CD14-positive monocyte (primary cell): ENCODE data around the gene PCDHGA11. TPM values are rescaled to one million over a fixed set of nuclear protein-coding genes. Genes with fewer than 3 reads are reported as not detected.
"Not testable (repeated sequence)": the region's sequence is repeated elsewhere in the genome, so short reads cannot be mapped to it uniquely, and the experiment has no call there.

Experiments used
- DNase-seq, 3 donors: peaks; one replicate each; pipeline ENCODE4 v3.0.0-alpha.2; 2011 to 2022
- H2AFZ ChIP-seq: 2 replicates; pipeline ENCODE4 v1.6.0; 2012; ENCODE audit warnings: mild to moderate bottlenecking, low read depth, low read length, inconsistent platforms; ENCODE audit not compliant: insufficient read depth, poor library complexity, severe bottlenecking
- H3K27ac ChIP-seq, 2 donors: 1 replicate in 1 of 2; 2 replicates in 1 of 2; pipeline ENCODE4 v1.5.1; 2012 to 2013; ENCODE audit warnings: low read length in 2 of 2, control low read depth in 1 of 2, inconsistent platforms in 1 of 2, low read depth in 1 of 2, mild to moderate bottlenecking in 1 of 2
- H3K27me3 ChIP-seq, 2 donors: one replicate each; pipeline versions ENCODE4 v1.6.0 to v1.6.1; 2011 to 2013; ENCODE audit warnings: low read length in 2 of 2; ENCODE audit not compliant: control insufficient read depth in 2 of 2, insufficient read depth in 2 of 2
- H3K36me3 ChIP-seq, 2 donors: replicated peaks in 1 of 2; 1 replicate in 1 of 2; 2 replicates in 1 of 2; pipeline versions ENCODE4 v1.5.1 to v1.6.1; 2012 to 2013; ENCODE audit warnings: low read length in 2 of 2, control low read depth in 1 of 2, inconsistent platforms in 1 of 2, mild to moderate bottlenecking in 1 of 2; ENCODE audit not compliant: insufficient read depth in 2 of 2, control insufficient read depth in 1 of 2
- H3K4me1 ChIP-seq, 2 donors: 1 replicate in 1 of 2; 2 replicates in 1 of 2; pipeline versions ENCODE4 v1.5.1 to v1.6.1; 2012 to 2013; ENCODE audit warnings: low read length in 2 of 2, control low read depth in 1 of 2, inconsistent platforms in 1 of 2, mild to moderate bottlenecking in 1 of 2, moderate library complexity in 1 of 2; ENCODE audit not compliant: insufficient read depth in 2 of 2, control insufficient read depth in 1 of 2
- H3K4me2 ChIP-seq: replicated peaks from 2 replicates; pipeline ENCODE3; 2012; ENCODE audit warnings: low read length, moderate library complexity, mild to moderate bottlenecking; ENCODE audit not compliant: poor library complexity, severe bottlenecking; ENCODE audit errors: extremely low read depth
- H3K4me3 ChIP-seq, 3 experiments: fragments of 200-600 bp in 1 of 3; sonication (generic) in 1 of 3; replicated peaks in 1 of 3; 1 replicate in 2 of 3; 2 replicates in 1 of 3; pipeline ENCODE4 v1.5.1; 2011 to 2013; ENCODE audit warnings: low read length in 3 of 3, mild to moderate bottlenecking in 3 of 3, control low read depth in 2 of 3, low read depth in 2 of 3, inconsistent platforms in 1 of 3, moderate library complexity in 1 of 3
- H3K79me2 ChIP-seq: 2 replicates; pipeline ENCODE4 v1.6.0; 2012; ENCODE audit warnings: mild to moderate bottlenecking, control low read depth, inconsistent platforms, low read length, moderate library complexity; ENCODE audit not compliant: insufficient read depth
- H3K9ac ChIP-seq: 2 replicates; pipeline ENCODE4 v1.6.0; 2017; ENCODE audit warnings: low read length, mild to moderate bottlenecking; ENCODE audit not compliant: insufficient read depth, poor library complexity, severe bottlenecking
- H3K9me3 ChIP-seq, 2 donors: replicated peaks in 1 of 2; 1 replicate in 1 of 2; 2 replicates in 1 of 2; pipeline versions ENCODE4 v1.5.1 to v1.6.1; 2012 to 2013; ENCODE audit warnings: low read length in 2 of 2, control low read depth in 1 of 2; ENCODE audit not compliant: control insufficient read depth in 1 of 2, insufficient read depth in 1 of 2
- H4K20me1 ChIP-seq: 2 replicates; pipeline ENCODE4 v1.6.0; 2012; ENCODE audit warnings: mild to moderate bottlenecking, low read length, control low read depth, moderate library complexity; ENCODE audit not compliant: insufficient read depth
- H3K27ac Mint-ChIP-seq, 7 donors: one replicate each; pipeline ENCODE4 v1.8.0; 2020; ENCODE audit warnings: mild to moderate bottlenecking in 7 of 7, mixed read lengths in 7 of 7, moderate library complexity in 6 of 7, inconsistent platforms in 2 of 7
- H3K27me3 Mint-ChIP-seq, 3 donors: one replicate each; pipeline ENCODE4 v1.8.0; 2021 to 2022; ENCODE audit warnings: low read depth in 3 of 3, mild to moderate bottlenecking in 3 of 3, mixed read lengths in 3 of 3, moderate library complexity in 3 of 3, inconsistent platforms in 1 of 3
- H3K36me3 Mint-ChIP-seq, 2 donors: one replicate each; pipeline ENCODE4 v1.8.0; 2020; ENCODE audit warnings: mixed read lengths in 2 of 2, inconsistent platforms in 1 of 2, mild to moderate bottlenecking in 1 of 2
- H3K4me1 Mint-ChIP-seq: one replicate; pipeline ENCODE4 v1.8.0; 2020; ENCODE audit warnings: mild to moderate bottlenecking, mixed read lengths
- H3K4me3 Mint-ChIP-seq, 2 donors: one replicate each; pipeline ENCODE4 v1.8.0; 2020; ENCODE audit warnings: mild to moderate bottlenecking in 2 of 2, mixed read lengths in 2 of 2, moderate library complexity in 1 of 2
- H3K9me3 Mint-ChIP-seq, 7 donors: one replicate each; pipeline ENCODE4 v1.8.0; 2020 to 2022; ENCODE audit warnings: mixed read lengths in 7 of 7, mild to moderate bottlenecking in 6 of 7, moderate library complexity in 6 of 7, inconsistent platforms in 2 of 7
- WGBS: methylation state at CpG from one replicate; pipeline ENCODE4 v1.1.5; 2013; ENCODE audit warnings: missing lambda C conversion rate; ENCODE audit not compliant: insufficient coverage; 5-methylcytosine and 5-hydroxymethylcytosine counted together
- intact Hi-C, 2 donors: fragments of 100-400 bp; cut with micrococcal nuclease; formaldehyde crosslinking; loops; one replicate each; pipeline versions ENCODE4 v1.15.0 to v1.15.1; 2023
- polyA plus RNA-seq, 3 donors: library from polyadenylated mRNA; depleted of rRNA in 1 of 3; unstranded in 2 of 3; stranded (reverse) in 1 of 3; fragments of 300-500 nt in 2 of 3; fragments of >200 nt in 1 of 3; fragmentation: Illumina TruSeq in 2 of 3; gene quantifications; 1 replicate in 2 of 3; 2 replicates in 1 of 3; pipeline ENCODE4 v1.2.3, GENCODE V29; 2012 to 2021
- TF ChIP-seq, protein P1 (sequence below): fragments of 200-600 bp; IDR thresholded peaks from one replicate; pipeline ENCODE4 v1.8.0; 2022; ENCODE audit warnings: antibody characterized with exemption, mild to moderate bottlenecking

Gene PCDHGA11
- polyA plus RNA-seq, 3 donors = not detected

DNA sequence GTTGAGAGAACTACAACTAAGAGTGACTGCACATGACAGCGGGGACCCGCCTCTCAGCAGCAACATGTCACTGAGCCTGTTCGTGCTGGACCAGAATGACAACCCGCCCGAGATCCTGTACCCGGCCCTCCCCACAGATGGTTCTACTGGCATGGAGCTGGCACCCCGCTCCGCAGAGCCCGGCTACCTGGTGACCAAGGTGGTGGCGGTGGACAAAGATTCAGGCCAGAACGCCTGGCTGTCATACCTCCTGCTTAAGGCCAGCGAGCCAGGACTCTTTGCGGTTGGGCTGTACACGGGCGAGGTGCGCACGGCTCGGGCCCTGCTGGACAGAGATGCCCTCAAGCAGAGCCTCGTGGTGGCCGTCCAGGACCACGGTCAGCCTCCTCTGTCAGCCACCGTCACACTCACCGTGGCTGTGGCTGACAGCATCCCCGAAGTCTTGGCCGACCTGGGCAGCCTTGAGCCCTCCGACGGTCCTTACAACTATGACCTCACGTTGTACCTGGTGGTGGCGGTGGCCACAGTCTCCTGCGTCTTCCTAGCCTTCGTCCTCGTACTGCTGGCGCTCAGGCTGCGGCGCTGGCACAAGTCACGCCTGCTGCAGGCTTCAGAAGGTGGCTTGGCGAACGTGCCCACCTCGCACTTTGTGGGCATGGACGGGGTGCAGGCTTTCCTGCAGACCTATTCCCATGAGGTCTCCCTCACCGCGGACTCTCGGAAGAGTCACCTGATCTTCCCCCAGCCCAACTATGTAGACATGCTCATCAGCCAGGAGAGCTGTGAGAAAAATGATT, 36.2 kb upstream of the PCDHGA11 start:
- peak overlapping the region in 1 of 7 donors; percentile 16 for H3K27ac Mint-ChIP-seq
- H3K36me3 Mint-ChIP-seq = peaks cover 3 to 9% of the 10 kb centered on the region in 2 donors
- no peaks in the 10 kb centered on the region for H4K20me1 ChIP-seq
- H3K4me3 ChIP-seq = no peak overlapping the region
- no peaks in the 10 kb centered on the region for H3K79me2 ChIP-seq
- peak overlapping the region; percentile 16 to 51 for H3K4me3 Mint-ChIP-seq
- 49% methylated on average over 40 of the region's 43 CpGs for WGBS
- intact Hi-C loops = no loop called here
- peaks cover 47 to 78% (median 70%) of the 10 kb centered on the region in 3 donors for H3K27me3 Mint-ChIP-seq
- H3K36me3 ChIP-seq = no peaks in the 10 kb centered on the region
- peaks cover 44 to 91% of the 10 kb centered on the region in 2 donors for H3K27me3 ChIP-seq
- H2AFZ ChIP-seq = no peak overlapping the region
- peaks cover 37 to 72% (median 63%) of the 10 kb centered on the region in 7 donors for H3K9me3 Mint-ChIP-seq
- TF ChIP-seq, protein P1, sequence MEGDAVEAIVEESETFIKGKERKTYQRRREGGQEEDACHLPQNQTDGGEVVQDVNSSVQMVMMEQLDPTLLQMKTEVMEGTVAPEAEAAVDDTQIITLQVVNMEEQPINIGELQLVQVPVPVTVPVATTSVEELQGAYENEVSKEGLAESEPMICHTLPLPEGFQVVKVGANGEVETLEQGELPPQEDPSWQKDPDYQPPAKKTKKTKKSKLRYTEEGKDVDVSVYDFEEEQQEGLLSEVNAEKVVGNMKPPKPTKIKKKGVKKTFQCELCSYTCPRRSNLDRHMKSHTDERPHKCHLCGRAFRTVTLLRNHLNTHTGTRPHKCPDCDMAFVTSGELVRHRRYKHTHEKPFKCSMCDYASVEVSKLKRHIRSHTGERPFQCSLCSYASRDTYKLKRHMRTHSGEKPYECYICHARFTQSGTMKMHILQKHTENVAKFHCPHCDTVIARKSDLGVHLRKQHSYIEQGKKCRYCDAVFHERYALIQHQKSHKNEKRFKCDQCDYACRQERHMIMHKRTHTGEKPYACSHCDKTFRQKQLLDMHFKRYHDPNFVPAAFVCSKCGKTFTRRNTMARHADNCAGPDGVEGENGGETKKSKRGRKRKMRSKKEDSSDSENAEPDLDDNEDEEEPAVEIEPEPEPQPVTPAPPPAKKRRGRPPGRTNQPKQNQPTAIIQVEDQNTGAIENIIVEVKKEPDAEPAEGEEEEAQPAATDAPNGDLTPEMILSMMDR = no peak
- H3K9ac ChIP-seq = no peak overlapping the region
- no peak overlapping the region for H3K4me2 ChIP-seq
- peaks cover 6% of the 10 kb centered on the region for H3K4me1 Mint-ChIP-seq
- no peaks in the 10 kb centered on the region for H3K4me1 ChIP-seq
- H3K27ac ChIP-seq = no peak overlapping the region
- peaks cover 44 to 70% of the 10 kb centered on the region in 2 donors for H3K9me3 ChIP-seq
- no peak for DNase-seq

DNA sequence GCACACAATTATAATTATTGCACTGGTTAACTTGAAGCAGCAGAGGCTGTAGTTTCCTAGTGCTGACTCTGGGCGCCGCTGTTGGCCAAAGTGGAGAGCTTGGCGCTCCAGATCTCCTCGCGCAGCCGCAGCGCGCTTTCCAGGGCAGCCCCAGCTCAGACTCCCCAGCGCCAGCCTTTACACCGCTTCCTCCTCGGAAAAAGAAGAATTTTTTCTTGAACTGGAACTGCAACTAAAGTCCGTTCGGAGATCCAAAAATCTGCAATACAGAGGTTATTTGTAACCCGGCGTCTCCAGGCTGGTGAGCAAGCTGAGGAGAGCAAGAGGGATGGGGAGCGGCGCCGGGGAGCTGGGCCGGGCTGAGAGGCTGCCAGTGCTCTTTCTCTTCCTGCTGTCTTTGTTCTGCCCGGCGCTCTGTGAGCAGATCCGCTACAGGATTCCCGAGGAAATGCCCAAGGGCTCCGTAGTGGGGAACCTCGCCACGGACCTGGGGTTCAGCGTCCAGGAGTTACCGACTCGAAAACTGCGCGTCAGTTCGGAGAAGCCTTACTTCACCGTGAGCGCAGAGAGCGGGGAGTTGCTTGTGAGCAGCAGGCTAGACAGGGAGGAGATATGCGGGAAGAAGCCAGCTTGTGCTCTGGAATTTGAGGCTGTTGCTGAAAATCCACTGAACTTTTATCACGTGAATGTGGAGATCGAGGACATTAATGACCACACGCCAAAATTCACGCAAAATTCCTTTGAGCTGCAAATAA, 33.1 kb upstream of the PCDHGA11 start, which contains the start of gene PCDHGB4:
TSS of gene PCDHGB4 (plus strand) at position 142 of the 755 bp plus-strand sequence. CDS start at position 329, 187 bp downstream.
- peak within 1 kb of the TSS; percentile 65 to 76 for H3K4me3 Mint-ChIP-seq
- H3K4me1 ChIP-seq, H3K27ac Mint-ChIP-seq, H4K20me1 ChIP-seq, H3K79me2 ChIP-seq, H3K9ac ChIP-seq, H3K36me3 ChIP-seq, H3K4me2 ChIP-seq, H3K27ac ChIP-seq, DNase-seq, H2AFZ ChIP-seq, H3K4me1 Mint-ChIP-seq, intact Hi-C loops: not testable (repeated sequence)
- H3K36me3 Mint-ChIP-seq = peaks cover 7 to 13% of the 10 kb centered on the region in 2 donors
- Histone ChIP-seq H3K4me3 (peak within 1 kb of the TSS in 1 of 3 experiments; percentile 20), H3K9me3 (peaks cover 49 to 95% of the 10 kb centered on the region in 2 donors), H3K27me3 (peaks cover 42 to 96% of the 10 kb centered on the region in 2 donors)
- 4% methylated on average over 9 of the region's 40 CpGs for WGBS
- peaks cover 45 to 79% (median 77%) of the 10 kb centered on the region in 3 donors for H3K27me3 Mint-ChIP-seq
- H3K9me3 Mint-ChIP-seq = peaks cover 41 to 81% (median 64%) of the 10 kb centered on the region in 7 donors
